Putamen (tissue), 1 donor: ENCODE results near the gene UBXN11.
"Not testable (repeated sequence)": the region's sequence is repeated elsewhere in the genome, so short reads cannot be mapped to it uniquely, and the experiment has no call there.

Experiments used
- DNase-seq: peaks from one replicate; pipeline ENCODE4 v3.0.0-alpha.2; 2016; ENCODE audit warnings: low spot score

Gene UBXN11

GRCh38 chr1:26305667-26306289 lies 658 bp downstream of the UBXN11 start:
- DNase-seq, result no peak

GRCh38 chr1:26302733-26303405 lies 3.6 kb downstream of the UBXN11 start:
- no peak for DNase-seq

GRCh38 chr1:26300578-26301275 lies 5.7 kb downstream of the UBXN11 start:
- DNase-seq, result no peak

GRCh38 chr1:26297791-26298124 lies 8.7 kb downstream of the UBXN11 start:
- DNase-seq, result no peak

GRCh38 chr1:26297057-26297790 lies 9.2 kb downstream of the UBXN11 start:
- no peak for DNase-seq

- DNase-seq, result no peak
Measured at GRCh38 chr1:26296340-26297056, 9.9 kb downstream of the UBXN11 start.

GRCh38 chr1:26295194-26296138 lies 11.0 kb downstream of the UBXN11 start:
- DNase-seq, result no peak

- DNase-seq, result no peak
Measured at GRCh38 chr1:26293911-26294463, 12.4 kb downstream of the UBXN11 start.

- not testable (repeated sequence) for DNase-seq
Measured at GRCh38 chr1:26292735-26293134, 13.7 kb downstream of the UBXN11 start.

- DNase-seq, result no peak
Measured at GRCh38 chr1:26291939-26292338, 14.5 kb downstream of the UBXN11 start.

- DNase-seq, result no peak
Measured at GRCh38 chr1:26291433-26291832, 15.0 kb downstream of the UBXN11 start.

GRCh38 chr1:26290882-26291261 lies 15.6 kb downstream of the UBXN11 start:
- DNase-seq, result no peak

- DNase-seq, result no peak
Measured at GRCh38 chr1:26290122-26290881, 16.1 kb downstream of the UBXN11 start.

GRCh38 chr1:26289158-26290059 lies 17.0 kb downstream of the UBXN11 start:
- no peak for DNase-seq

- DNase-seq, result no peak
Measured at GRCh38 chr1:26288311-26288941, 18.0 kb downstream of the UBXN11 start.

GRCh38 chr1:26287811-26288210 lies 18.6 kb downstream of the UBXN11 start:
- no peak for DNase-seq

GRCh38 chr1:26287033-26287711 lies 19.3 kb downstream of the UBXN11 start:
- DNase-seq, result no peak

GRCh38 chr1:26286064-26286416 lies 20.4 kb downstream of the UBXN11 start:
- no peak for DNase-seq
